Measurements from ENCODE around the gene ERC2.

Gene ERC2

GRCh38 chr3:55885721-55886120 is 582.5 kb downstream of the ERC2 start:
- Histone ChIP-seq H3K18ac (ENCODE audit: low read length) (no peak overlapping the region), H3K4me2 (ENCODE audit: low read length) (no peak overlapping the region), H3K9ac (ENCODE audit: low read length) (no peak overlapping the region), H3K4me3 (ENCODE audit: low read depth, low read length) (no peak overlapping the region), H2BK5ac (ENCODE audit: low read depth, low read length, poor library complexity) (no peak overlapping the region), H3K79me2 (ENCODE audit: control insufficient read depth, insufficient read depth, low read length, poor library complexity) (no peaks in the 10 kb centered on the region), H3K27ac (ENCODE audit: low read depth, low read length) (no peak overlapping the region), H2AFZ (ENCODE audit: insufficient read depth, low read length, poor library complexity) (no peak overlapping the region), H2BK12ac (ENCODE audit: low read length) (no peak overlapping the region), H4K91ac (ENCODE audit: low read depth, low read length) (no peak overlapping the region), H4K12ac (ENCODE audit: low read depth, low read length) (no peak overlapping the region), H3K36me3 (ENCODE audit: control insufficient read depth in 1 of 2, insufficient read depth in 2 of 2, low read length in 2 of 2) (no peaks in the 10 kb centered on the region), H3K27me3 (ENCODE audit: insufficient read depth, low read length) (no peaks in the 10 kb centered on the region), H3K9me3 (ENCODE audit: insufficient read depth, low read depth, low read length) (no peaks in the 10 kb centered on the region), H3K23ac (ENCODE audit: low read length) (no peak overlapping the region), H2BK120ac (ENCODE audit: insufficient read depth, low read length, poor library complexity) (no peak overlapping the region), H3K4me1 (ENCODE audit: control insufficient read depth in 1 of 2, insufficient read depth in 2 of 2, low read length in 2 of 2) (no peaks in the 10 kb centered on the region), H2AK5ac (ENCODE audit: low read length) (no peak overlapping the region), H3K4ac (ENCODE audit: low read depth, low read length) (no peak overlapping the region), H3K14ac (ENCODE audit: low read length) (no peak overlapping the region), H3K79me1 (ENCODE audit: low read length) (peaks cover 2% of the 10 kb centered on the region), H4K8ac (ENCODE audit: low read depth, low read length) (no peak overlapping the region)
- no CpG with 5 or more reads among the region's 1 CpG for WGBS (ENCODE audit: extremely low coverage, insufficient coverage, insufficient read length)
- peak; percentile 68 to 87 for DNase-seq

DNA sequence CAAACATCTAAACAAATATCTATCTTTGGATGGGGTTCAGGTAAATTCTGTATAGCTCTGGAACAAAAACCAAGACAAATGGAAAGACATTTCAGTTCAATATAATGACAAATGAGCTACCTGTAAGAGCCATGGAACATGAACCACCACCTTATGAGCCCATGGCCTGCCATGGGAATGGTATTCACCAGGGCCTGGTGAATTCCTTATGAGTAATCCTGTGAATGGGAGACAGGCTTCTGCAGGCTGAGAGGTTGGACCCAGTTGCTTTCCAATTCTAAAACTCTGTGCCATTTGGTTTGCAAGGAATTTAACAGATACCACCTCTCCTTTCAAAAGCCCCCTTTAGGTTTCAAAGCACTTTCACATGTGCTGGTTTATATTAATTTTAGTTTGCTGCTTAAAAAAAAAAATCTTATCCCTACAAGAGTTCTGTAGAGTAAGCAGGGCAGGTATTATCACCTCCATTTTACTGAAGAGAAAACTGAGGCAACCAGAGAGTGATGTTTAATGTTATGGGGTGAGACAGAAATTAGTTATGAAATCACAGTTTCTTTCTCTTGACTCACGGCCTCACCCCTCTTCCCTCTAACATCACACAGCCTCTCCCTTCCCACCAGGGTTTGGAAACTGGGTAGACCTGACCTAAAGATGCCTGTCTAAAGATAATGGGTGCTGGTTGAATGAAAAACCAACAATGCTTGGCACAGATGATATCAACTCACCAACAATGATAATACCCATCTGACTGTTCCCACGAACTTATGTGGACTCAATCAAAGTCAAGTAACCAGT is 583.6 kb downstream of the ERC2 start:
- H3K18ac ChIP-seq (ENCODE audit: low read length): no peak overlapping the region
- H3K27me3 ChIP-seq (ENCODE audit: insufficient read depth, low read length): no peaks in the 10 kb centered on the region
- H2BK120ac ChIP-seq (ENCODE audit: insufficient read depth, low read length, poor library complexity): no peak overlapping the region
- H3K9ac ChIP-seq (ENCODE audit: low read length): no peak overlapping the region
- no peak overlapping the region for H2AK5ac ChIP-seq (ENCODE audit: low read length)
- WGBS (ENCODE audit: extremely low coverage, insufficient coverage, insufficient read length): no CpG with 5 or more reads among the region's 2 CpGs
- H3K9me3 ChIP-seq (ENCODE audit: insufficient read depth, low read depth, low read length): no peaks in the 10 kb centered on the region
- H4K91ac ChIP-seq (ENCODE audit: low read depth, low read length): no peak overlapping the region
- no peak overlapping the region for H3K27ac ChIP-seq (ENCODE audit: low read depth, low read length)
- no peaks in the 10 kb centered on the region for H3K4me1 ChIP-seq (ENCODE audit: control insufficient read depth in 1 of 2, insufficient read depth in 2 of 2, low read length in 2 of 2)
- no peak overlapping the region for H3K14ac ChIP-seq (ENCODE audit: low read length)
- H3K4ac ChIP-seq (ENCODE audit: low read depth, low read length): no peak overlapping the region
- H2BK12ac ChIP-seq (ENCODE audit: low read length): peak overlapping the region; percentile 36
- no peaks in the 10 kb centered on the region for H3K36me3 ChIP-seq (ENCODE audit: control insufficient read depth in 1 of 2, insufficient read depth in 2 of 2, low read length in 2 of 2)
- H2AFZ ChIP-seq (ENCODE audit: insufficient read depth, low read length, poor library complexity): no peak overlapping the region
- peaks cover 2% of the 10 kb centered on the region for H3K79me1 ChIP-seq (ENCODE audit: low read length)
- no peak overlapping the region for H4K12ac ChIP-seq (ENCODE audit: low read depth, low read length)
- H3K4me2 ChIP-seq (ENCODE audit: low read length): no peak overlapping the region
- H3K23ac ChIP-seq (ENCODE audit: low read length): no peak overlapping the region
- peak; percentile 37 to 47 for DNase-seq
- no peak overlapping the region for H2BK5ac ChIP-seq (ENCODE audit: low read depth, low read length, poor library complexity)
- H3K79me2 ChIP-seq (ENCODE audit: control insufficient read depth, insufficient read depth, low read length, poor library complexity): no peaks in the 10 kb centered on the region
- no peak overlapping the region for H3K4me3 ChIP-seq (ENCODE audit: low read depth, low read length)
- no peak overlapping the region for H4K8ac ChIP-seq (ENCODE audit: low read depth, low read length)

GRCh38 chr3:55884066-55884465 is 584.2 kb downstream of the ERC2 start:
- no peaks in the 10 kb centered on the region for H3K79me2 ChIP-seq (ENCODE audit: control insufficient read depth, insufficient read depth, low read length, poor library complexity)
- no peaks in the 10 kb centered on the region for H3K27me3 ChIP-seq (ENCODE audit: insufficient read depth, low read length)
- no peak overlapping the region for H2BK120ac ChIP-seq (ENCODE audit: insufficient read depth, low read length, poor library complexity)
- H2AFZ ChIP-seq (ENCODE audit: insufficient read depth, low read length, poor library complexity): no peak overlapping the region
- H3K79me1 ChIP-seq (ENCODE audit: low read length): peaks cover 2% of the 10 kb centered on the region
- no peaks in the 10 kb centered on the region for H3K36me3 ChIP-seq (ENCODE audit: control insufficient read depth in 1 of 2, insufficient read depth in 2 of 2, low read length in 2 of 2)
- H2BK12ac ChIP-seq (ENCODE audit: low read length): no peak overlapping the region
- H3K4me2 ChIP-seq (ENCODE audit: low read length): no peak overlapping the region
- WGBS (ENCODE audit: extremely low coverage, insufficient coverage, insufficient read length): no CpG with 5 or more reads among the region's 1 CpG
- no peak for DNase-seq
- no peak overlapping the region for H4K91ac ChIP-seq (ENCODE audit: low read depth, low read length)
- H2AK5ac ChIP-seq (ENCODE audit: low read length): no peak overlapping the region
- H3K23ac ChIP-seq (ENCODE audit: low read length): no peak overlapping the region
- H3K27ac ChIP-seq (ENCODE audit: low read depth, low read length): no peak overlapping the region
- no peak overlapping the region for H4K12ac ChIP-seq (ENCODE audit: low read depth, low read length)
- H3K18ac ChIP-seq (ENCODE audit: low read length): no peak overlapping the region
- no peak overlapping the region for H4K8ac ChIP-seq (ENCODE audit: low read depth, low read length)
- no peaks in the 10 kb centered on the region for H3K9me3 ChIP-seq (ENCODE audit: insufficient read depth, low read depth, low read length)
- no peaks in the 10 kb centered on the region for H3K4me1 ChIP-seq (ENCODE audit: control insufficient read depth in 1 of 2, insufficient read depth in 2 of 2, low read length in 2 of 2)
- H2BK5ac ChIP-seq (ENCODE audit: low read depth, low read length, poor library complexity): no peak overlapping the region
- H3K4ac ChIP-seq (ENCODE audit: low read depth, low read length): no peak overlapping the region
- H3K4me3 ChIP-seq (ENCODE audit: low read depth, low read length): no peak overlapping the region
- no peak overlapping the region for H3K14ac ChIP-seq (ENCODE audit: low read length)
- H3K9ac ChIP-seq (ENCODE audit: low read length): no peak overlapping the region

GRCh38 chr3:55882006-55882405 is 586.3 kb downstream of the ERC2 start:
- Histone ChIP-seq H2AFZ (ENCODE audit: insufficient read depth, low read length, poor library complexity) (no peak overlapping the region), H3K9me3 (ENCODE audit: insufficient read depth, low read depth, low read length) (no peaks in the 10 kb centered on the region), H3K36me3 (ENCODE audit: control insufficient read depth in 1 of 2, insufficient read depth in 2 of 2, low read length in 2 of 2) (no peaks in the 10 kb centered on the region), H3K27me3 (ENCODE audit: insufficient read depth, low read length) (no peaks in the 10 kb centered on the region), H3K79me2 (ENCODE audit: control insufficient read depth, insufficient read depth, low read length, poor library complexity) (no peaks in the 10 kb centered on the region), H2BK120ac (ENCODE audit: insufficient read depth, low read length, poor library complexity) (no peak overlapping the region), H3K18ac (ENCODE audit: low read length) (no peak overlapping the region), H3K9ac (ENCODE audit: low read length) (no peak overlapping the region), H2BK12ac (ENCODE audit: low read length) (no peak overlapping the region), H4K91ac (ENCODE audit: low read depth, low read length) (no peak overlapping the region), H3K14ac (ENCODE audit: low read length) (no peak overlapping the region), H3K4ac (ENCODE audit: low read depth, low read length) (no peak overlapping the region), H2BK5ac (ENCODE audit: low read depth, low read length, poor library complexity) (no peak overlapping the region), H4K8ac (ENCODE audit: low read depth, low read length) (no peak overlapping the region), H3K4me3 (ENCODE audit: low read depth, low read length) (no peak overlapping the region), H2AK5ac (ENCODE audit: low read length) (no peak overlapping the region), H3K4me2 (ENCODE audit: low read length) (no peak overlapping the region), H3K23ac (ENCODE audit: low read length) (no peak overlapping the region), H3K79me1 (ENCODE audit: low read length) (peaks cover 2% of the 10 kb centered on the region), H4K12ac (ENCODE audit: low read depth, low read length) (no peak overlapping the region), H3K4me1 (ENCODE audit: control insufficient read depth in 1 of 2, insufficient read depth in 2 of 2, low read length in 2 of 2) (no peaks in the 10 kb centered on the region), H3K27ac (ENCODE audit: low read depth, low read length) (no peak overlapping the region)
- no peak for DNase-seq
- no CpG with 5 or more reads among the region's 2 CpGs for WGBS (ENCODE audit: extremely low coverage, insufficient coverage, insufficient read length)
